HG02885 (cell line): ENCODE data around the gene ICAM5.

Source experiments
- ATAC-seq: cut with Tn5 transposase; IDR thresholded peaks from one replicate; pipeline ENCODE4 v1.9.1; 2021; ENCODE audit warnings: mild to moderate bottlenecking; ENCODE audit not compliant: unreplicated experiment, poor library complexity

The ICAM5 gene

DNA sequence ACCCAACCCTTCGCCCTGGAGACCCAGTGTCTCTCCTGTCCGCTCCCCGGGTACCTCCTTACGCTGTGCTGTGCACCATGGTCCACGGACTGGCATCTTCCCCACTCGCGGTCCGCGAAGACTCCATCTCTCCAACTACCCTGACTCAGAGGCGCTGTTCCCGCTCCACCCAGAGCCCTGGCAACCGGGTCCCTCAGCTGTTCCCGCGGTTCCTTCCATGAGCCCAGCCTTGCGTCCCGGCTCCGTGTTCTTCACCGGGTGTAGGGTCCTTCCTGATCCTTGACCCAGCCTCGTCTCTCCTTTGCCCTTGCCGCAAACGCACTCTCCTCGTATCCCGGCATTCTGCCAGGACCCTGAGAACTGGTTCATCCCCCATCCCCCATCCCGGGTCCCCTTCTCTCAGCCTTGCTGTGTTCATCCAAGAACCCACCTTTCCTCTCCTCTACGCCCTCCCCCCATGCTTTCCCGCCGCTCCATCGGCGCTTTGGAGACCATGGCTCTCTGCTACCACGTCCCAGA, 664 bp downstream of the ICAM5 start:
- ATAC-seq: no peak

DNA sequence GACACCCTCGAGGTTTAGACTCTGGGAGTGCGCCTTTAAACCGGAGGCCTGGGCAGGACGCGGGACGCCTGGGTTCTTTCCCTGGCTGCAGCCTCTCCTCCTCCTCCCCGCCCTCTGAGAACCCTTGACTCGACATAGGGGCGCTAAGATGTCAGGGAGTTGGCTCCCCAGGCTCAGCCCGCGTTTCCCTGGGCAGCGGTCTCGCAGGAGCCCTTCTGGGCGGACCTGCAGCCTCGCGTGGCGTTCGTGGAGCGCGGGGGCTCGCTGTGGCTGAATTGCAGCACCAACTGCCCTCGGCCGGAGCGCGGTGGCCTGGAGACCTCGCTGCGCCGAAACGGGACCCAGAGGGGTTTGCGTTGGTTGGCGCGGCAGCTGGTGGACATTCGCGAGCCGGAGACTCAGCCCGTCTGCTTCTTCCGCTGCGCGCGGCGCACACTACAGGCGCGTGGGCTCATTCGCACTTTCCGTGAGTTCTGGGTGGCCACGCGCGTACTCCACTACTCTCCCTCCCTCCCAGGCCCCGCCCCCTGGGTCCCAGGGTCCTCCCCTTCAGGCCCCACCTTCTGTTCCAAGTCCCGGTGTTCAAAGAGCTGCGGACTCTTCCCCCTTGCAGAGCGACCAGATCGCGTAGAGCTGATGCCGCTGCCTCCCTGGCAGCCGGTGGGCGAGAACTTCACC, 1.3 kb downstream of the ICAM5 start:
- no peak for ATAC-seq

DNA sequence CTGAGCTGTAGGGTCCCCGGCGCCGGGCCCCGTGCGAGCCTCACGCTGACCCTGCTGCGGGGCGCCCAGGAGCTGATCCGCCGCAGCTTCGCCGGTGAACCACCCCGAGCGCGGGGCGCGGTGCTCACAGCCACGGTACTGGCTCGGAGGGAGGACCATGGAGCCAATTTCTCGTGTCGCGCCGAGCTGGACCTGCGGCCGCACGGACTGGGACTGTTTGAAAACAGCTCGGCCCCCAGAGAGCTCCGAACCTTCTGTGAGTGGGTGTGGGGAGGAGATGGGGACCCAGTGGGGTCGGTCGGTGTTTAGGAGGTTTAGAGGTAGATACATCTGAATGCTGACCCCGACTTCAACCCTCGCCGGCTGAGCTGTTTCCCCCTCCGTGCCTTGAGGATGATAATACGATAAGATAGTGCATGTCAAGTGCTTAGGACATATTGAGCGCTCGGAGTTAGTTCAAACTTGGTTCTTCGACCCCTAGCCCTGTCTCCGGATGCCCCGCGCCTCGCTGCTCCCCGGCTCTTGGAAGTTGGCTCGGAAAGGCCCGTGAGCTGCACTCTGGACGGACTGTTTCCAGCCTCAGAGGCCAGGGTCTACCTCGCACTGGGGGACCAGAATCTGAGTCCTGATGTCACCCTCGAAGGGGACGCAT, 1.9 kb downstream of the ICAM5 start:
- no peak for ATAC-seq

- ATAC-seq: peak; percentile 65
Observed at GRCh38 chr19:10292206-10292788, 2.5 kb downstream of the ICAM5 start.

DNA sequence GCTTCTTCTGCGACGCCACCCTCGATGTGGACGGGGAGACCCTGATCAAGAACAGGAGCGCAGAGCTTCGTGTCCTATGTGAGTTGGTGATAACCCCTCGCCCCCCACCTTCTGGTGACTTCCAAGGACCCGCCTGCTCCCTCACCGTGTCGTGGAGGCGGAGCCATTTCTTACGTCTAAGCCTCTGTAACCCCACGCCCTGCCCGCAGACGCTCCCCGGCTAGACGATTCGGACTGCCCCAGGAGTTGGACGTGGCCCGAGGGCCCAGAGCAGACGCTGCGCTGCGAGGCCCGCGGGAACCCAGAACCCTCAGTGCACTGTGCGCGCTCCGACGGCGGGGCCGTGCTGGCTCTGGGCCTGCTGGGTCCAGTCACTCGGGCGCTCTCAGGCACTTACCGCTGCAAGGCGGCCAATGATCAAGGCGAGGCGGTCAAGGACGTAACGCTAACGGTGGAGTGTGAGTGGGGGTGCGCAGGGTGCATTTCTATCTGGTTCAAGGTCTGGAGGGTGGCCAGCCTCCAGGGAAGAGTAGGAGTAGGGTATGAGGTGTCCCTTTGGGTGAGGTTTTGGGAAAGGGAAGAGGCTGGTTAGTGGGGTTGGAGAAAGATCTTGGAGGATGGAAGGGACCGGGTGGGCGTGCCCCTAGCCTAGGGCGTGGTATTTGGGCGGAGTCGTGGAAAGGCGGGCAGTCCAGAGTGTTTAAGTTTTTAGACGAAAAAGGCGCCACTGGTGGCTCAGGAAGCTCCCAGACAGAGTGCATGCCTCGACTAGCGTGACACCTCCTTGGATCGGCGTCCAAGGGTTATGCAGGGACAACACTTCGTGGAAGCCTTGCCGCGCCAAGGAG, 3.3 kb downstream of the ICAM5 start:
- ATAC-seq: no peak

- no peak for ATAC-seq
Observed at GRCh38 chr19:10293637-10294367, 4.0 kb downstream of the ICAM5 start.

- ATAC-seq: no peak
Observed at GRCh38 chr19:10294368-10294697, 4.6 kb downstream of the ICAM5 start.

DNA sequence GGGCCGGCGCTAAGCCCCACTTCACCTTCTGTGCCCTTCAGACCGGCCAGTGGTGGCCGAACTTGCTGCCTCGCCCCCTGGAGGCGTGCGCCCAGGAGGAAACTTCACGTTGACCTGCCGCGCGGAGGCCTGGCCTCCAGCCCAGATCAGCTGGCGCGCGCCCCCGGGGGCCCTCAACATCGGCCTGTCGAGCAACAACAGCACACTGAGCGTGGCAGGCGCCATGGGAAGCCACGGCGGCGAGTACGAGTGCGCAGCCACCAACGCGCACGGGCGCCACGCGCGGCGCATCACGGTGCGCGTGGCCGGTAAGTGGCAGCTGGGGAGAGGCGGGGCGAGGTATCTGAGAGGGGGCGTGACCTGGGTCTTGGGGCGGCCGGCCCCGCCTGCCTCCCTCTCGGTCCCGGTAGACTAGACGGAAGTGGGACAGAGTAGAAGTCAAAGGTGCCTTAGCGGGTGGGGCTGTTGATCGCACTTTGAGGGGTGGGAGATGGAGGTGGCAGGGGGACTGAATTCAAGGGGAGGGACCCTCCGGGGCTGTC, 5.6 kb downstream of the ICAM5 start:
- peak; percentile 39 for ATAC-seq

DNA sequence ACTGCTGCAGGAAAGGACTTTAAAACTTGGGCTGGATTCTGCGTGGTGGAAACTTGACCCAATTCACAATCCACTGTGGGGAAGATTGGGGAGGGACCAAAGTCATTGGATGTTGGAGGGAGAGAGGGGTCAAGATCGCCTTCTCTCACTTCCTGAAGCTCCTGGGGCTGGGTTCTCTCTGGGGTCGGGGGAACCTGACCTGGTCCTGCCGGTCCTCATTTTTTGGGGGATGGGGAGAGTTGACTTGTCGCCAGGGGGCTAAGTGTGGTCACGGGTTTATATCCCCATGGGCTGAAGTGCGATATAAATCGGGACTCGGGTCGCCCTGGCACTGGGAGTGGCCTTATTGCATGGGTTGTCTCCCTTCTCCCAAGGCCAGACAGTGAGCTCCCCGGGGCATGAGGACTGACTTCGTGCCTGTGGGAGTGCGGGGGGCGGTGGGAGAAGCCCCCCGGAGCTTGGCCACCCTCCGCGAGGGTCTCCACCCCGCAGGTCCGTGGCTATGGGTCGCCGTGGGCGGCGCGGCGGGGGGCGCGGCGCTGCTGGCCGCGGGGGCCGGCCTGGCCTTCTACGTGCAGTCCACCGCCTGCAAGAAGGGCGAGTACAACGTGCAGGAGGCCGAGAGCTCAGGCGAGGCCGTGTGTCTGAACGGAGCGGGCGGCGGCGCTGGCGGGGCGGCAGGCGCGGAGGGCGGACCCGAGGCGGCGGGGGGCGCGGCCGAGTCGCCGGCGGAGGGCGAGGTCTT, 6.3 kb downstream of the ICAM5 start:
- ATAC-seq: no peak

GRCh38 chr19:10299545-10300458, 10.1 kb downstream of the ICAM5 start:
- ATAC-seq: no peak

DNA sequence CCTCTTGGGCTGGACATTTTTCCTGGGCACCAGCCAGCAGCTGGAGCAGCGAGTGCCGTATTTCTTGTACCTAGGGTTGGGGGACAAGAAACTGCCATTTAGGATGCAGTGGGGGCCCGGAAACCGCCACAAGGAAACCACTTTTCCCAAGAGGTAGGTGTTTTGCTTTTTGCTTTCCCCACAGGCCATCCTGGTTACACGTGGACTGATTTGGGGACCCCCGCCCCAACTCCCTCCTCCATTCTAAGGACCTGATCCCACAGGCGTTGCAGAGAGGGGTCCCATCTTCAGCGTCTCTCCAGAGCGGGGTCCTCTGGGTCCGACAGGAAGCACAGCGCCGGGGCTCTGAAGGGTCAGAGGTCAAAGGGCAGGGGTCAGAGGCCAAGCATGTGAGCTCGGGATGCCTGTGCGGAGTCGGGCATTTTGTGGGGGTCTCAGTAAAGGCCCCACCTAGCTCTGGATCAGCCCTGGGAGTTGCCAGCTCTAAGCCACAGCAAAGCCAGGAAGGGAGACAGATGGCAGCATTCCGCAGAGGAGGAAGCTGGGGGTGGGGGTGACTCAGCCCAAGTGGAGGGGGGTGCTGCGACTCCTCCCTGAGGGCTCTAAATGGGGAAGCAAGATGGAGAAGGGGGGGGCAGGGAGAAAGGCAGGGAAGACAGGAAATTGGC, 15.5 kb downstream of the ICAM5 start:
- no peak for ATAC-seq

- no peak for ATAC-seq
Observed at GRCh38 chr19:10306327-10306726, 16.6 kb downstream of the ICAM5 start.

DNA sequence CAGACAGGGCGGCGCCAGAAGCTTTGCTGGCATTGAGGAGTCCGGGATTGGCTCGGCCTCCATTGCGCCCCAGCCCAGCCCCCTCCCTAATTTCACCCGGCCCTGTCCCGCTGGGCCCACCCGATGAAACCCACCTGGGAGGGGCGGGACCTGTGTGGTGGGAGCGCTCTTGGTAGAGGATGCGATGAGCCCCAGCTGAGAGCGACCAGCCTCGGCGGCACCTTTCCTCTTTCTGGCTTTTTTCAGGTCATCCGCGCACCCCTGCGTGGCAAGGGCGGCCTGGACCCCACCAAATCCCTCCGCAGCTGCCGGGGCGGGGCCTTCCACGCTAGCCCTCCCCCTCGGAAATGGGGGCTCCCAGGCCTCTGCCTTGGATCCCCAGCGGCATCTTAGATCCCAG, 19.7 kb downstream of the ICAM5 start, which contains the start of gene ZGLP1:
ZGLP1 (minus strand) TSS at position 393 of the 400 bp plus-strand sequence.
- no peak for ATAC-seq

GRCh38 chr19:10315335-10316214, 25.8 kb downstream of the ICAM5 start, which contains the start of gene FDX2:
FDX2 (minus strand) TSS chr19:10316015; CDS start chr19:10315996, 19 bp downstream.
- peak; percentile 68 for ATAC-seq

DNA sequence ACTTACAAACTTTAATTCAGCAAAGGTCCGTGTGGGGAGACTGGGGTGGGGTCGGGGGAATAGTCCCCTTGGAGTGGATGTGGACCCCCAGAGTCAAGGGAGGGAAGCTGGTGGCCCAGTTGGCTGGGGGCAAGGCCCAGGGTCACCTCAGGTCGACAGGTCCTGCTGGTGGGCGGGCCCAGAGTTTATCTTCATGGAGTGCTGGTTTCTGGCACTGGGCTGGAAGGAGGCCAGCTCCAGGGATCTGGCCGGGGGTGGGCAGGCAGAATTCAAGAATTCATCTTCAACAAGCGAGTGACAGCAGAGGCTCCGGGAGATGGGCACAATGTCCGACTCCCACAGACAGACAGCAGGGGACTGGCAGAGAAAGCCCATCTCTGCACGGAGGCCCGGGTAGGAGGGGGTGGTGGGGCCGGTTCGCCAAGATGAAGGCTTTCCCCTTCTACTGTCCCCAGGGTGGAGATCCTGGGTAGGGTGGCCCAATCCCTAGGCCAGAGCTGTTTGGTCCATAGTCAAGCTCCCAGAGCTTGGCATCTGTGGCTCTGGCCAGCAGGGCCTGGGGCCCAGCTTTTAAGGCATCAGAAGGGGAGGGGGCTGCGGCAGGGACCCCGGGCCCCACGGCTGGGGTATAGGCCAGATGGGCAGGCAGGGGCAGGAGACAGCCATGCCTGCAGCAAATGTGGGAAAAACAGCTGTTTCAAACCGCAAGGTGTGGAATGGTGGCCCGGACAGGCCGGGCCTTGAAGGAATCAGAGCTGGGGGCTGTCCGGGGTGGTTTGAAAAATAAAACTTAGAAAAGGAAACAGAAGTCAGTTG, 26.7 kb downstream of the ICAM5 start:
- ATAC-seq: no peak
